ENCODE measurements around the gene IMMP2L.

- TF ChIP-seq EP300 (IDR thresholded peaks at IDR 0.05; ENCODE audit: borderline replicate concordance in 1 of 2, low read depth in 2 of 2, low read length in 2 of 2) (no peak), CTCF (IDR thresholded peaks at IDR 0.05; ENCODE audit: control extremely low read depth in 1 of 3, insufficient read depth in 1 of 3, low read depth in 1 of 3, low read length in 3 of 3) (no peak), RFX5 (IDR thresholded peaks at IDR 0.05; ENCODE audit: borderline replicate concordance, low read depth, low read length) (no peak), POLR2A (IDR thresholded peaks at IDR 0.05; ENCODE audit: control extremely low read depth in 1 of 2, low read depth in 2 of 2, low read length in 2 of 2) (no peak)
Measured at GRCh38 chr7:111409714-111410422, 152.4 kb downstream of the IMMP2L start.

Measured in H1 (cell line).